ENCODE measurements around the gene ALDH2. TPM values are rescaled to one million over a fixed set of nuclear protein-coding genes. Genes with fewer than 3 reads are reported as not detected.
A peak's percentile ranks its signal among the peaks of the same experiment; 100 is the strongest.

ALDH2 gene
- total and polyA plus RNA-seq, 9 of the 15 experiments (the other 6 are each of a cell fraction or from before 2014, with no cell fraction given) = 1.9 to 22.5 (median 12.2) TPM

DNA sequence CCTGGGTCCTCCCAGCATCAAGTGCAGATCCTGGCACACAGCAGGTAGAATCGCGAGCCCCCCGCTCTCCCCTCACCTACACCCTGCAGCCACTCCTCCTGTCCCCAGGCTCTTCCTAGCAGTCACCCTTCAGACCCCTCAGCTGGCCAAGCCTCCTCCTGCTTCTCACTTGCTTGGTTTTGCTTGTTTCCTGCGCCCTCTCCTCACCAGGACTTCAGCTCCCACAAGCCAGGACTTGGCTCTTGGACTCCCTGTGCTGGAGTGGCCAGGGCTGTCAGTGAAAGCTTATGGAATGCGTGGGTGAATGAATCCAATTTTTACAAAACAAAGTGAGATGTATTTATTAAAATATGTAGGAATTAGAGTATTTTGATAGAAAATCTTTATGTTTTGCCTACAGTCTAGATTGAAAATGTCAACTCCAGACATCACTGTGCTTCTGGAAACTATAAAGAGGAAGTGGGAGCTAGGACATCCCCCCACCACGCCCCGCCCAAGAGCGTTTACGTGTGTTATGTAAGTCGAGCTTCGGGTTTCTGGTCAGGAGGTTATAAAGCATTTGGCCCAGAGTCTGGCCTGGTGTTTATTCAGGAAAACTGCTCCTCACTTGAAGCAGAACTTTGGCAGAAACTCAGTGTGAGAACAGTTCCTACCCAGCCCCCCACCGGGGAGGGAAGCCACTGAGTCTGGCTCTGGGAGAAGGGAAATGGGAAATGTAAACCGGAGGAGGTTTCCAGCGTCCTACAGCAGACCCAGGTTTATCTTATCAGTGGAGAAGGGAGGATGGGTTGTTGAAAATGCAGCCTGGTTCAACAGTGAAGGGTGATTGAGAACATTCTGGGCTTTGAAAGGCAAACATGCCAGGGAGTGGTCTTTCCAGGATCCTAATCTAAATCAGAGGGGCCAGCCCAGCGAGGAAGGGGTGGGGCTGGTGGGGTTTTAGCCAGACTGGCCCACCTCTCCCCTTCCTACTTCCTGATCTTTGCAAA is 8.8 kb downstream of the ALDH2 start (continued):
- peak in 1 of 2 experiments; percentile 49 for TF ChIP-seq AFF1 (IDR thresholded peaks at IDR 0.05; ENCODE audit: low read depth in 1 of 2, partially characterized antibody in 2 of 2)
- peak; percentile 29; the same call in 1 of the 2 replicates for TF ChIP-seq ZBTB7A (IDR thresholded peaks at IDR 0.05; ENCODE audit: borderline replicate concordance, control insufficient read depth, low read depth, low read length)
- no peak for TF ChIP-seq ZNF165 (CRISPR knock-in tag; IDR thresholded peaks at IDR 0.05; ENCODE audit: borderline replicate concordance)
- peak; percentile 67 for TF ChIP-seq NCOR1 (IDR thresholded peaks at IDR 0.05)
- TF ChIP-seq NCOA1 (IDR thresholded peaks at IDR 0.05; ENCODE audit: low read depth) = 0 out of 2 replicates have a peak, but pooled peaks have one; percentile 38
- peak; percentile 67; the same call in 1 of the 2 replicates for TF ChIP-seq L3MBTL2 (IDR thresholded peaks at IDR 0.05)
- TF ChIP-seq SUPT5H (IDR thresholded peaks at IDR 0.05) = peak; percentile 57
- TF ChIP-seq TBP (optimal IDR thresholded peaks at IDR 0.05; ENCODE audit: low read depth, low read length) = peak; percentile 58
- TF ChIP-seq VEZF1 (CRISPR knock-in tag; IDR thresholded peaks at IDR 0.05) = peak; percentile 74
- TF ChIP-seq ATF7 (IDR thresholded peaks at IDR 0.05) = peak; percentile 31; the same call in 1 of the 2 replicates
- TF ChIP-seq ZFX (CRISPR knock-in tag; IDR thresholded peaks at IDR 0.05) = peak; percentile 91
- TF ChIP-seq CBFA2T2 (conservative IDR thresholded peaks at IDR 0.05) = peak; percentile 25; the same call in 1 of the 2 replicates
- no peak for TF ChIP-seq ZNF311 (CRISPR knock-in tag; IDR thresholded peaks at IDR 0.05)
- peak; percentile 41 for TF ChIP-seq TAL1 (IDR thresholded peaks at IDR 0.05)
- peak; percentile 44; the same call in 1 of the 2 replicates for TF ChIP-seq GABPA (tag; conservative IDR thresholded peaks at IDR 0.05; ENCODE audit: low read depth)
- TF ChIP-seq ZNF644 (tag; IDR thresholded peaks at IDR 0.05; ENCODE audit: low read depth) = peak; percentile 81
- no peak for TF ChIP-seq PBX2 (CRISPR knock-in tag; IDR thresholded peaks at IDR 0.05; ENCODE audit: low read depth)
- 0 out of 2 replicates have a peak, but pooled peaks have one; percentile 21 for TF ChIP-seq PBX2 (tag; conservative IDR thresholded peaks at IDR 0.05; ENCODE audit: low read depth)

Data from K562 (cell line).